ENCODE measurements around the gene TP63.

TP63 gene

GRCh38 chr3:189898559-189899153, 267.5 kb downstream of the TP63 start:
- no peaks in the 10 kb centered on the region for H3K27me3 Mint-ChIP-seq
- no peak for ATAC-seq (replicated peaks; ENCODE audit: extremely low read depth, poor library complexity, severe bottlenecking)
- no peaks in the 10 kb centered on the region for H3K9me3 Mint-ChIP-seq
- H3K36me3 Mint-ChIP-seq (ENCODE audit: insufficient read depth): no peaks in the 10 kb centered on the region
- no peaks in the 10 kb centered on the region for H3K4me1 Mint-ChIP-seq
- no peak overlapping the region for H3K27ac Mint-ChIP-seq (ENCODE audit: low read depth)
- DNase-seq (ENCODE audit: low spot score in 2 of 2): no peak
- H3K4me3 Mint-ChIP-seq: no peak overlapping the region

DNA sequence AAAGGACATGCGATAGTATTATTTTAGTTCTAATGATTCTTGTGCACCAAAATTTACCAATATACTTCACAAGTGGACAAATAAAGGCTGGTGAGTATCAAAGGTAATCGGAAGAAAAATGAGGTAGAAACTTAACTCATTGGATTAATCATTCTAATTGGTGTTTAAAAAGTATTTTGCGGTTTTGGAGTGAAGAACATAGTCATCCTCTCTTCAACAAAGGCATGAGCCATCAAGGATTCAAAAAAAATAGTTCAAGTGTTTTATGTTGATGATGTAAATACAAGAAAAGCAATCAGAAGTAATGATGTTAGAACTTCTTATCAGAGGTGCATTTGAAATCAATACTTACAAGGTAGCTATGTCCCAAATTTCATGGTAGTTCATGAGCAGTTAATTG, 268.0 kb downstream of the TP63 start:
- H3K9me3 Mint-ChIP-seq: no peaks in the 10 kb centered on the region
- no peak for ATAC-seq (replicated peaks; ENCODE audit: extremely low read depth, poor library complexity, severe bottlenecking)
- no peak overlapping the region for H3K4me3 Mint-ChIP-seq
- no peaks in the 10 kb centered on the region for H3K27me3 Mint-ChIP-seq
- H3K36me3 Mint-ChIP-seq (ENCODE audit: insufficient read depth): no peaks in the 10 kb centered on the region
- DNase-seq (ENCODE audit: low spot score in 2 of 2): no peak
- H3K27ac Mint-ChIP-seq (ENCODE audit: low read depth): no peak overlapping the region
- H3K4me1 Mint-ChIP-seq: no peaks in the 10 kb centered on the region

GRCh38 chr3:189900578-189900977, 269.4 kb downstream of the TP63 start:
- Mint-ChIP-seq H3K27me3 (no peaks in the 10 kb centered on the region), H3K36me3 (ENCODE audit: insufficient read depth) (no peaks in the 10 kb centered on the region), H3K27ac (ENCODE audit: low read depth) (no peak overlapping the region), H3K4me3 (no peak overlapping the region), H3K4me1 (no peaks in the 10 kb centered on the region), H3K9me3 (no peaks in the 10 kb centered on the region)
- no peak for DNase-seq (ENCODE audit: low spot score in 2 of 2)
- ATAC-seq (replicated peaks; ENCODE audit: extremely low read depth, poor library complexity, severe bottlenecking): no peak

DNA sequence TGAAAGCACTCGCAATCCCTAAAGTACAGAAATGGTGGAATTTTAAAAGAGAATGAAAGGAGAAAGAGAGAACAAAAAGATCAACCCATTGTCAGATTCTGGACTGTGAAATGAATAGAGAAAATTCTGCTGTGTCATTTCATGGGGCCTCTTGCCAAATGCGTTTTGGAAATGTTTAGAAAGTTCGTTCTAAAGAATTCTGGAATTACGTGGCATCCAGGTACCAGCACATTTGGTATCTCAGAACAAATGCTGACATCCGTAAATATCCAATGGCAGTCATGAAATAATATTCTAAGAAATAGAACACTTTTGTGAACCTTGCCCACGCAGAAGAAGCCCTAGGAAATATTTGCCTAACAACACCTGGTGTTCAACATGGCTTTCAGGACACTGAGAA, 270.3 kb downstream of the TP63 start:
- no peak overlapping the region for H3K4me3 Mint-ChIP-seq
- no peaks in the 10 kb centered on the region for H3K36me3 Mint-ChIP-seq (ENCODE audit: insufficient read depth)
- no peak overlapping the region for H3K27ac Mint-ChIP-seq (ENCODE audit: low read depth)
- DNase-seq (ENCODE audit: low spot score in 2 of 2) (no peak), ATAC-seq (replicated peaks; ENCODE audit: extremely low read depth, poor library complexity, severe bottlenecking) (no peak)
- H3K27me3 Mint-ChIP-seq: no peaks in the 10 kb centered on the region
- H3K4me1 Mint-ChIP-seq: no peaks in the 10 kb centered on the region
- H3K9me3 Mint-ChIP-seq: no peaks in the 10 kb centered on the region

GRCh38 chr3:189902230-189903186, 271.3 kb downstream of the TP63 start:
- Mint-ChIP-seq H3K4me3 (no peak overlapping the region), H3K27ac (ENCODE audit: low read depth) (no peak overlapping the region), H3K4me1 (no peaks in the 10 kb centered on the region), H3K36me3 (ENCODE audit: insufficient read depth) (no peaks in the 10 kb centered on the region), H3K27me3 (peaks cover 7% of the 10 kb centered on the region), H3K9me3 (no peaks in the 10 kb centered on the region)
- no peak for ATAC-seq (replicated peaks; ENCODE audit: extremely low read depth, poor library complexity, severe bottlenecking)
- DNase-seq (ENCODE audit: low spot score in 2 of 2): no peak

DNA sequence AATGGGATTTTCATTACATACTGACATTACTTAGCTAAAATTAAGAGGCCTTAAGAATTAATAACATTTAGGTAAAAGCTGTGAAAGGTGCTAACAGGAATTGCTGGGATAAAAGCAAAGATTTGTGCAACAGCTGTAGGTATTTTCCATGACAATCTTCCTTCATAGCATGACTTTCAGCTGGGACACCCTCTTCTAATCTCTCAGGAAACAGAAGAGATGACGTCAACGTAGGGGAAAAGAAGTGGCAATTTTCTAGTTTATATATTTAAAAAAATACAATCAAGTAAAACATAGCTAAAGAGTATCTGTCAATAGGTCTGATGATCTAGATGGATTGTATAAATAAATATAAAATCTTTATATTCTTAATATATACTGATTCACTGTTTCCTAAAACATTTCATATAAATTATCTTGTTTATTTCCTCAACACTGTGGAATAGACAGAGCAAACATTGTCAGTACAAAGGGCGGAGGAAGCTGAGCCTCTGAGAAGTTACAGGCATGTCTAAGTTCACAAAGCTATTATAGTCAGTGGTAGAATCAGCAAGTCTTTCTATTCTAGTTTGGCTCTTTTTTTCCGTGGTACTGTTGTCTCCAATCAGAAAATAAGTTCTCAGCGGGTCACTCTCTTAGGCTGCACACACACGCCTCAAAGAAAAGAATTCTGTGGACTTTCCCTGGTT, 272.5 kb downstream of the TP63 start:
- Mint-ChIP-seq H3K4me3 (no peak overlapping the region), H3K36me3 (ENCODE audit: insufficient read depth) (no peaks in the 10 kb centered on the region), H3K27me3 (peaks cover 17% of the 10 kb centered on the region), H3K9me3 (no peaks in the 10 kb centered on the region), H3K4me1 (no peaks in the 10 kb centered on the region), H3K27ac (ENCODE audit: low read depth) (no peak overlapping the region)
- ATAC-seq (replicated peaks; ENCODE audit: extremely low read depth, poor library complexity, severe bottlenecking) (no peak), DNase-seq (ENCODE audit: low spot score in 2 of 2) (no peak)

DNA sequence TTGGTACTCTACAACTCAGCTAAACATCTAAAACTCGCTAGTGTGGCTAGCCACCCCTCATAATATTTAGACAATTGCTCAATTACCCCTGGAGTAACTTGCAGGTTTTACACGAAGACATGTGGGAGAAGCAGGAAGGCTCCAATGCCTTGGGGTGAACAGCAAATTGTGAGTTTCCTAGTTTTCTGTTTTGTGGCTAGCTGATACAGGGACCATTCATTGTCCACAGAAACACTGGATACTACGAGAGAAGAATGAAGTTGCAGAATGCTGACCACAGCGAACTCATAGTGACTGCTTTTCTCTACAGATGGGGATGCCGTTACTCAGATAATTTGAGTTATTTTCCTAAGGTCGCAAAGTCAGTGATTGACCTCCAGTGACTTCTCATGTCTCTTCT, 276.6 kb downstream of the TP63 start:
- Mint-ChIP-seq H3K4me3 (no peak overlapping the region), H3K9me3 (no peaks in the 10 kb centered on the region), H3K36me3 (ENCODE audit: insufficient read depth) (no peaks in the 10 kb centered on the region), H3K27ac (ENCODE audit: low read depth) (no peak overlapping the region), H3K27me3 (peaks cover 22% of the 10 kb centered on the region), H3K4me1 (no peaks in the 10 kb centered on the region)
- no peak for DNase-seq (ENCODE audit: low spot score in 2 of 2)
- no peak for ATAC-seq (replicated peaks; ENCODE audit: extremely low read depth, poor library complexity, severe bottlenecking)

DNA sequence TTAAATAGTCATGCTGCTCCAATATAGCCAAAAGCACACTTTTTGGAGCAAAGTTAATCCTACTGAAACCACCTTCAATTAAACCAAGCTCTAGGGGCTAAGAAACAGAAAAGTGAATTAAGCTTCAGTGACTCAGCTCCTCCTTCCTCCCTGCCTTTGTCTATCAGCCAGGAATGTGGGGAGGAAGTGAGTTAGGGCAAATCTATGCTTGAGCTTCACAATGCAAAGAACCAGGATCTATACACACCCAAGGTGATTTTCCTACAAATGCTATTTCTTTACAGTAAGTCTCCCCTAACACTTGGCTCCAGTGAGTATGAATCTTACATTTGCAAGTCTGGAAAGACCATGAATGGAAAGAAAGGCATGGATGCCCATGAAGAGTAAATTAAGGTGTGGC, 277.5 kb downstream of the TP63 start:
- no peak for DNase-seq (ENCODE audit: low spot score in 2 of 2)
- Mint-ChIP-seq H3K27ac (ENCODE audit: low read depth) (no peak overlapping the region), H3K4me3 (no peak overlapping the region), H3K27me3 (peaks cover 22% of the 10 kb centered on the region), H3K4me1 (no peaks in the 10 kb centered on the region), H3K36me3 (ENCODE audit: insufficient read depth) (no peaks in the 10 kb centered on the region), H3K9me3 (no peaks in the 10 kb centered on the region)
- ATAC-seq (replicated peaks; ENCODE audit: extremely low read depth, poor library complexity, severe bottlenecking): no peak

DNA sequence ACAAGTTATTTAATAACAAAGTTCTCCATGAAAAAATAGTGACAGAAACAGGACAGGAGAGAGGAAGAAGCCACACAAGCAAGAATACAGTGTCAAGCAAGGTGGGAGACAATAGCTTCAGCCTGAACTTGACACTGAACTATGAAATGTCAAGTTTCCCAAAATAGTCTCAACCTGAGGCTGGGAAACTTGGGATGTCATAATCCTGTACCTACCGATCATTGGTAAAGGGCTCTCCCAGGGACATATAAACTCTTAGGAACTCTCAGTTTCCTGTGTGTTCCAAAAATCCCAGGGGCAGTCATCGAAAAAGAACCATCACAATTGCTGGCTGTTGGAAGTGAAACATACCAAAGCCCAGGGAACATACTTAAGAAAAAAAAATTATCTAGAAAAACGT, 277.9 kb downstream of the TP63 start:
- Mint-ChIP-seq H3K27ac (ENCODE audit: low read depth) (no peak overlapping the region), H3K36me3 (ENCODE audit: insufficient read depth) (no peaks in the 10 kb centered on the region), H3K9me3 (no peaks in the 10 kb centered on the region), H3K4me1 (no peaks in the 10 kb centered on the region), H3K4me3 (no peak overlapping the region), H3K27me3 (peaks cover 22% of the 10 kb centered on the region)
- no peak for DNase-seq (ENCODE audit: low spot score in 2 of 2)
- ATAC-seq (replicated peaks; ENCODE audit: extremely low read depth, poor library complexity, severe bottlenecking): no peak

GRCh38 chr3:189909573-189909972, 278.4 kb downstream of the TP63 start:
- H3K9me3 Mint-ChIP-seq: no peaks in the 10 kb centered on the region
- no peaks in the 10 kb centered on the region for H3K4me1 Mint-ChIP-seq
- DNase-seq (ENCODE audit: low spot score in 2 of 2): no peak
- H3K36me3 Mint-ChIP-seq (ENCODE audit: insufficient read depth): no peaks in the 10 kb centered on the region
- no peak for ATAC-seq (replicated peaks; ENCODE audit: extremely low read depth, poor library complexity, severe bottlenecking)
- H3K27me3 Mint-ChIP-seq: peaks cover 22% of the 10 kb centered on the region
- no peak overlapping the region for H3K27ac Mint-ChIP-seq (ENCODE audit: low read depth)
- no peak overlapping the region for H3K4me3 Mint-ChIP-seq

DNA sequence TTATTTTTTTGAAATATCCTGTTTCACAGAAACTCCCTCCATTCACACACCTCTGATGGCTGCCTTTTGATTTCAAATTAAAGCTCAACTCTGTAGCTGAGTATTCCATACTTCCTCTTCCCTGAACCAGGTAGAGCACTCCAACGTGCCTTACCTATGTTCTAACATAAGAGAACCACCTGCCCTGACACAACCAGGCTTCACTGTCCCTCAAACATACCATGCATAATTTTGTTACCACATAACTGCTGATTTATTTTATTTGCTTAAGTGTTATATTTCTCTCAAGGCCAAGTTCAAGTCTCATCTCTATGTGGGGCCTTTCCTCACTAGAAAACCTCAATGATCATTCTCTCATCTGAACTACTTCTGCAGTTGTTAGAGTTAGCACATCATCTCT, 279.8 kb downstream of the TP63 start:
- ATAC-seq (replicated peaks; ENCODE audit: extremely low read depth, poor library complexity, severe bottlenecking) (no peak), DNase-seq (ENCODE audit: low spot score in 2 of 2) (no peak)
- H3K9me3 Mint-ChIP-seq: no peaks in the 10 kb centered on the region
- H3K36me3 Mint-ChIP-seq (ENCODE audit: insufficient read depth): no peaks in the 10 kb centered on the region
- peaks cover 32% of the 10 kb centered on the region for H3K27me3 Mint-ChIP-seq
- H3K4me3 Mint-ChIP-seq: no peak overlapping the region
- no peaks in the 10 kb centered on the region for H3K4me1 Mint-ChIP-seq
- H3K27ac Mint-ChIP-seq (ENCODE audit: low read depth): no peak overlapping the region

GRCh38 chr3:189914799-189915198, 283.6 kb downstream of the TP63 start:
- Mint-ChIP-seq H3K4me3 (no peak overlapping the region), H3K27ac (ENCODE audit: low read depth) (no peak overlapping the region), H3K9me3 (no peaks in the 10 kb centered on the region), H3K36me3 (ENCODE audit: insufficient read depth) (no peaks in the 10 kb centered on the region), H3K27me3 (peaks cover 17% of the 10 kb centered on the region), H3K4me1 (no peaks in the 10 kb centered on the region)
- DNase-seq (ENCODE audit: low spot score in 2 of 2) (no peak), ATAC-seq (replicated peaks; ENCODE audit: extremely low read depth, poor library complexity, severe bottlenecking) (no peak)

- Mint-ChIP-seq H3K27ac (ENCODE audit: low read depth) (no peak overlapping the region), H3K9me3 (no peaks in the 10 kb centered on the region), H3K36me3 (ENCODE audit: insufficient read depth) (no peaks in the 10 kb centered on the region), H3K4me3 (no peak overlapping the region), H3K4me1 (no peaks in the 10 kb centered on the region), H3K27me3 (peaks cover 1% of the 10 kb centered on the region)
- DNase-seq (ENCODE audit: low spot score in 2 of 2): no peak
- no peak for ATAC-seq (replicated peaks; ENCODE audit: extremely low read depth, poor library complexity, severe bottlenecking)
Observed at GRCh38 chr3:189921770-189922169, 290.6 kb downstream of the TP63 start.

Measured in central memory CD8-positive, alpha-beta T cell (primary cell).